Activated naive CD4-positive, alpha-beta T cell treated with anti-CD3 and anti-CD28 coated beads for 36 hours (primary cell): ENCODE measurements around the gene RNF167. TPM values are rescaled to one million over a fixed set of nuclear protein-coding genes. Genes with fewer than 3 reads are reported as not detected.

Experiments
- CTCF ChIA-PET: fragments of 350-600 bp; sonication (Branson Sonifier 250); formaldehyde crosslinking; loops from one replicate; lab custom pipeline; 2021; ENCODE audit warnings: antibody characterized with exemption; lab: Charles Lee
- DNase-seq: peaks from one replicate; pipeline ENCODE4 v3.0.0-alpha.2; 2020
- H3K27ac Mint-ChIP-seq: one replicate; pipeline ENCODE4 v1.8.0; 2021; ENCODE audit warnings: mild to moderate bottlenecking, mixed read lengths
- H3K27me3 Mint-ChIP-seq: one replicate; pipeline ENCODE4 v1.8.0; 2021; ENCODE audit warnings: low read depth, mixed read lengths
- H3K36me3 Mint-ChIP-seq: one replicate; pipeline ENCODE4 v1.8.0; 2021; ENCODE audit warnings: low read depth, mixed read lengths
- H3K4me1 Mint-ChIP-seq: one replicate; pipeline ENCODE4 v1.8.0; 2021; ENCODE audit warnings: low read depth, mixed read lengths
- H3K4me3 Mint-ChIP-seq: one replicate; pipeline ENCODE4 v1.8.0; 2021; ENCODE audit warnings: mild to moderate bottlenecking, moderate library complexity, mixed read lengths
- H3K9me3 Mint-ChIP-seq: one replicate; pipeline ENCODE4 v1.8.0; 2021; ENCODE audit warnings: mixed read lengths
- intact Hi-C: fragments of 100-400 bp; cut with micrococcal nuclease; formaldehyde crosslinking; loops from one replicate; pipeline ENCODE4 v1.15.1; 2023
- total RNA-seq, 2 experiments: library from RNA; stranded (reverse); gene quantifications; one replicate each; pipeline ENCODE4 v1.2.3, GENCODE V29; 2021

The RNF167 gene
- total RNA-seq, 2 experiments from 2014 or later: 133 to 140 TPM

GRCh38 chr17:4967539-4968485 lies 27.7 kb downstream of the RNF167 start, which contains the start of gene SPAG7:
TSS of gene SPAG7 (minus strand) at chr17:4967817. CDS start at chr17:4967804, 13 bp downstream.
- Mint-ChIP-seq H3K27ac (no peak within 1 kb of the TSS), H3K36me3 (peaks cover 25% of the 10 kb centered on the region), H3K4me1 (peaks cover 39% of the 10 kb centered on the region), H3K4me3 (no peak within 1 kb of the TSS), H3K27me3 (no peaks in the 10 kb centered on the region), H3K9me3 (no peaks in the 10 kb centered on the region)
- DNase-seq: peak; percentile 95
- CTCF ChIA-PET: interaction anchor here (1.0 to 3.0 kb wide), 7 partner anchors 11 to 59 kb away, joined by 3 to 18 read pairs (median 4); partner anchors contain the start of genes CAMTA2, RNF167 and SLC25A11
- intact Hi-C loops: loop anchor here (1.0 to 5.0 kb wide), 8 partner anchors 19 to 469 kb away; partner anchors contain the start of genes ARRB2, C1QBP, CAMTA2 and INCA1

DNA sequence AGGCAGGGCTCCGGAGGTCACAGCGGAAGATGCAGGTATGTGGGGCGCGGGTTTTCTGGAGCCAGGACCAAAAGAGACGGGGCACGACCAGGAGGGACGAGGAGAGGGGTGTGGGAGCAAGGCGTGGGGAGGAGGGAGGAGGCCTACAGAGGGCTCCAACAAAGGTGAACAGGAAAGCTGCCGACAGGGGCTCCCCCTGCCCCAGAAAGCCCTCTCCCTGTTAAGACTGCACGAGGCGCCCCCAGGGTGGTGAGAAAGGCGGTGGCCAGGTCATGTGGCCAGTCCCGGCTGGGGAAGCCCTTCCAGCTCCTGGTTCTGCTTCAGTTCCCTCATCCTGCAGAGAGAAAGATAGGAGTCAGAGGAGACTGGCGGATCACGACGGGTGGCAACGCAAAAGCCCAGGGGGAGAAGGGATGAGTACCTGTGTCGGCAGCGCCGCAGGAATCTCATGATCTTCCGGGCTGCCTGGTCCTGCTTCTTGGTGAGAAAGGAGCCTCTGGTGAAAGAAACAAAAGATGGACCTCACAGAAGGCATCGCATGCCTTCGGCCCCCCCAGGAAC lies 28.5 kb downstream of the RNF167 start:
- H3K4me1 Mint-ChIP-seq: peaks cover 39% of the 10 kb centered on the region
- intact Hi-C loops: loop anchor here (5.0 kb wide), 1 partner anchor 469 kb away; the partner anchor contains the start of gene C1QBP
- H3K36me3 Mint-ChIP-seq: peaks cover 24% of the 10 kb centered on the region
- peak; percentile 74 for DNase-seq
- H3K4me3 Mint-ChIP-seq: no peak overlapping the region
- CTCF ChIA-PET: interaction anchor here (1.0 to 1.8 kb wide), 4 partner anchors 12 to 94 kb away, joined by 3 to 6 read pairs (median 4); partner anchors contain the start of gene CAMTA2
- H3K27ac Mint-ChIP-seq: no peak overlapping the region
- H3K9me3 Mint-ChIP-seq: no peaks in the 10 kb centered on the region
- H3K27me3 Mint-ChIP-seq: no peaks in the 10 kb centered on the region

GRCh38 chr17:4969047-4969550 lies 29.0 kb downstream of the RNF167 start:
- intact Hi-C loops: loop anchor here (5.0 kb wide), 1 partner anchor 468 kb away; the partner anchor contains the start of gene C1QBP
- peak; percentile 79 for DNase-seq
- Mint-ChIP-seq H3K27me3 (no peaks in the 10 kb centered on the region), H3K4me1 (peaks cover 39% of the 10 kb centered on the region), H3K36me3 (peaks cover 27% of the 10 kb centered on the region), H3K9me3 (no peaks in the 10 kb centered on the region), H3K27ac (no peak overlapping the region), H3K4me3 (no peak overlapping the region)
- CTCF ChIA-PET: interaction anchor here (0.8 to 1.8 kb wide), 5 partner anchors 13 to 93 kb away, joined by 3 to 6 read pairs (median 3); partner anchors contain the start of genes CAMTA2, RNF167 and SLC25A11

GRCh38 chr17:4969551-4970173 lies 29.6 kb downstream of the RNF167 start:
- CTCF ChIA-PET: interaction anchor here (0.8 to 2.7 kb wide), 7 partner anchors 11 to 93 kb away, joined by 3 to 17 read pairs (median 5); partner anchors contain the start of genes CAMTA2, RNF167 and SLC25A11
- no peaks in the 10 kb centered on the region for H3K9me3 Mint-ChIP-seq
- peaks cover 26% of the 10 kb centered on the region for H3K36me3 Mint-ChIP-seq
- peaks cover 39% of the 10 kb centered on the region for H3K4me1 Mint-ChIP-seq
- DNase-seq: peak; percentile 58
- no peaks in the 10 kb centered on the region for H3K27me3 Mint-ChIP-seq
- intact Hi-C loops: loop anchor here (5.0 kb wide), 1 partner anchor 468 kb away; the partner anchor contains the start of gene C1QBP
- no peak overlapping the region for H3K4me3 Mint-ChIP-seq
- no peak overlapping the region for H3K27ac Mint-ChIP-seq

DNA sequence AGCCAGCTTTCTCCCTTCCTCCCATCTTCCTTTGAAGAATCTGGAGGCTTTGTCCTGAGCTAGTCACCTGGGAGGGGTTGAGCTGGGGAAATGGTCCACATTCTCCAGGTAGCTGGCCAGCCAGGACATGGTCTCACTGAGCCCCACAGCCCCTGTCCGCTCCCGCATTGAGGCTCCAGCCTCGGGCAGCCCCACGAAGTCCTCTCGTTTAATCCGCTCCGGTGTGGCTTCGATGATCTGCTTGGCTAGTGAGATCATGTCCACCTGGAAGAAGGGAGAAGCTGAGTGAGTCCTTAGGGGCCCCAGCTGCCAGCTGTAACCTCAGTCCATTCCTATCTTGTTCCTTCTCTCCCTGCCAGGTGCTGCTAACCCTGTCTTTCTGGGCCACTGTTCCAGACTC lies 30.2 kb downstream of the RNF167 start:
- Mint-ChIP-seq H3K4me3 (no peak overlapping the region), H3K27me3 (no peaks in the 10 kb centered on the region)
- CTCF ChIA-PET: interaction anchor here (0.6 to 2.7 kb wide), 6 partner anchors 11 to 331 kb away, joined by 3 to 17 read pairs (median 5); partner anchors contain the start of gene CAMTA2

DNA sequence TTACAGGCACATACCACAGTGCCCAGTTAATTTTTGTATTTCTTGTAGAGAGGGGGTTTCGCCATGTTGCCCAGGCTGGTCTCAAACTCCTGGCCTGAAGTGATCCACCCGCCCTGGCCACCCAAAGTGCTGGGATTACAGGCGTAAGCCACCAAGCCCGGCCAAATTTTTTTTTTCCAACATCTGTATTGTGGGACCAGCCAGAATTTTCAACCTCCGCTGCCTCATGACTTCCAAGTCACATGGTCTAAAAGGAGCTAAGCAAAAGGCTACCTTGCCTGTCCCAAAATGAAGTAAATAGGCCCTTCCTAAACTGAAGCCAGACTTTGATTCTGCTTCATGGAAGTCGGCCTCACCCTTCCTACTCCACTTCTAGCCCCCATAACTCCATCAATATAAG lies 31.8 kb downstream of the RNF167 start:
- intact Hi-C loops: no loop called here
- Mint-ChIP-seq H3K4me3 (no peak overlapping the region), H3K9me3 (no peaks in the 10 kb centered on the region), H3K27ac (no peak overlapping the region), H3K27me3 (no peaks in the 10 kb centered on the region), H3K4me1 (peaks cover 26% of the 10 kb centered on the region), H3K36me3 (peaks cover 17% of the 10 kb centered on the region)
- CTCF ChIA-PET: interaction anchor here (0.8 to 2.7 kb wide), 2 partner anchors 9 to 13 kb away, joined by 5 to 17 read pairs; no protein-coding TSS in a partner anchor
- DNase-seq: no peak

More for the DNA sequence above, 30.2 kb downstream of the RNF167 start:
- no peak for DNase-seq
- Mint-ChIP-seq H3K36me3 (peaks cover 23% of the 10 kb centered on the region), H3K9me3 (no peaks in the 10 kb centered on the region), H3K4me1 (peaks cover 37% of the 10 kb centered on the region), H3K27ac (no peak overlapping the region)
- intact Hi-C loops: no loop called here

GRCh38 chr17:4972322-4972721 lies 32.3 kb downstream of the RNF167 start:
- CTCF ChIA-PET: interaction anchor here (0.8 to 2.7 kb wide), 2 partner anchors 8 to 13 kb away, joined by 5 to 17 read pairs; no protein-coding TSS in a partner anchor
- H3K36me3 Mint-ChIP-seq: peaks cover 17% of the 10 kb centered on the region
- intact Hi-C loops: no loop called here
- peaks cover 26% of the 10 kb centered on the region for H3K4me1 Mint-ChIP-seq
- H3K27ac Mint-ChIP-seq: no peak overlapping the region
- H3K27me3 Mint-ChIP-seq: no peaks in the 10 kb centered on the region
- no peak overlapping the region for H3K4me3 Mint-ChIP-seq
- no peak for DNase-seq
- H3K9me3 Mint-ChIP-seq: no peaks in the 10 kb centered on the region

- Mint-ChIP-seq H3K4me1 (peaks cover 26% of the 10 kb centered on the region), H3K36me3 (peaks cover 20% of the 10 kb centered on the region), H3K27me3 (no peaks in the 10 kb centered on the region), H3K9me3 (no peaks in the 10 kb centered on the region), H3K27ac (no peak overlapping the region), H3K4me3 (no peak overlapping the region)
- DNase-seq: no peak
- intact Hi-C loops: no loop called here
- CTCF ChIA-PET: interaction anchor here (0.8 kb wide), 1 partner anchor 16 kb away, joined by 3 read pairs; no protein-coding TSS in a partner anchor
Measured at GRCh38 chr17:4972752-4973151, 32.7 kb downstream of the RNF167 start.

DNA sequence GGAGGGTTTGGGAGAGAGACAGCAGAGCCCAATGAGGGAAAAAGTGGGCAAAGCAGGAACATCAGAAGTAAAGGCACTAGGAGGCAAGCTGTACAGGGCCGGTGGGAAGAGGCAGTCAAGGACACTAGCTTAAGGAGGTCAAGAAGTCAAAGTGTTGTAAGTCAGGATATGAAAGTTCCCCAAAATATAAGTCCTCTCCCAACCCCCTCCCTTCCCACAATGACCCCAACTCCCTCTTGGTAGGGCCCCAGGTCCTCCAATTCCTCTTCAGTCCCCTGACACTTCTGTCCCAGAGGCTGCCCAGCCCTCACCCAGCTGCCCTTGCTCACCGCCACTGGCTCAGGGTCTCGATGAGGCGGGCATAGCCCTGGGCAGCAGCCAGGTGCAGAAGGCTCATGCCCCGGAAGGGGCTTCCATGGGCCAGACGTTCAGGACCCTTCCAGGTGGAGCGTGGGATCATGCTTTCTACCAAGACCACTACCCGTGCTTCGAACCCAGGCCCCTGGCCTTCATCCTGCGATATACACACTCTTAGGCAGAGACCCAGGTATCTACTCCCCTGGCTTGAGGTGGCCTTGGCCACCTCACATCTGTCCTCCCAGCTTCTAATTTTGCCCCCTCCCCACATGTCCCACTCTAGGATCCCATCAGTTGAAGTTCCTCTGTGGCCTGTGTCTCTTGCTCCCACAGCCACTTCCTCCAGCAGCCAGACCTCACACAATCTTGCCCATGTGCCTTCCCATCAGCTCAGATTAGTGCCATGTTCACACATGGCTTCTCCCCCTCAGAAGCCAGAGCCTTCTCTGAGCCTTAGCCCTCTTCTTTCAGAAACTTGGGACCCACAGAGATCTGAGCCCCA lies 33.4 kb downstream of the RNF167 start:
- Mint-ChIP-seq H3K36me3 (peaks cover 22% of the 10 kb centered on the region), H3K27ac (no peak overlapping the region), H3K4me1 (peaks cover 26% of the 10 kb centered on the region), H3K4me3 (no peak overlapping the region), H3K27me3 (no peaks in the 10 kb centered on the region), H3K9me3 (no peaks in the 10 kb centered on the region)
- intact Hi-C loops: no loop called here
- CTCF ChIA-PET: interaction anchor here (0.8 kb wide), 1 partner anchor 15 kb away, joined by 3 read pairs; no protein-coding TSS in a partner anchor
- DNase-seq: no peak

- intact Hi-C loops: no loop called here
- DNase-seq: no peak
- H3K4me3 Mint-ChIP-seq: no peak overlapping the region
- H3K36me3 Mint-ChIP-seq: peaks cover 22% of the 10 kb centered on the region
- CTCF ChIA-PET: no interaction called here
- no peak overlapping the region for H3K27ac Mint-ChIP-seq
- H3K27me3 Mint-ChIP-seq: no peaks in the 10 kb centered on the region
- no peaks in the 10 kb centered on the region for H3K9me3 Mint-ChIP-seq
- H3K4me1 Mint-ChIP-seq: peaks cover 20% of the 10 kb centered on the region
Measured at GRCh38 chr17:4974115-4974670, 34.1 kb downstream of the RNF167 start.
